ENCODE results near the gene CKAP5. TPM values are rescaled to one million over a fixed set of nuclear protein-coding genes. Genes with fewer than 3 reads are reported as not detected.

Gene CKAP5
- total RNA-seq, 2 donors from 2014 or later = 34.7 to 37.1 TPM

DNA sequence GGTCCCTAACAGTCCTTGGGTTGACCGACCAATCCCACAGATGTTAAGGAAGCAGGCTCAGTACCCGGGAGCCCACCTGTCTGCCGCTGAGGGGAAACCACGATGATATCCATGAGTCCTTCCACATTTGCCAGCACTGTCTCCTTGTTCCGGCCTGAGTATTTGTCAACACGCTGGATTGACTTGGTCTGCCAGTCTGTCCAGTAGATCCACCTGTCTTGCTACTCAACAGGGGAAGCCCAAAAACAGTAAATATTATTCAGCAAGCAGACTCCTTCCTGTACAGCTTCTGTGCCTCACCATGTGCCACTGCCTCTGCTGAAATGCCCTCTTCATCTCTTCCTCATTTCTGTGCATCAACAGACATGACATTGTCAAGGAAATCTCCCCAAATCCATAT is 22.8 kb upstream of the CKAP5 start:
- TF ChIP-seq, protein P1, sequence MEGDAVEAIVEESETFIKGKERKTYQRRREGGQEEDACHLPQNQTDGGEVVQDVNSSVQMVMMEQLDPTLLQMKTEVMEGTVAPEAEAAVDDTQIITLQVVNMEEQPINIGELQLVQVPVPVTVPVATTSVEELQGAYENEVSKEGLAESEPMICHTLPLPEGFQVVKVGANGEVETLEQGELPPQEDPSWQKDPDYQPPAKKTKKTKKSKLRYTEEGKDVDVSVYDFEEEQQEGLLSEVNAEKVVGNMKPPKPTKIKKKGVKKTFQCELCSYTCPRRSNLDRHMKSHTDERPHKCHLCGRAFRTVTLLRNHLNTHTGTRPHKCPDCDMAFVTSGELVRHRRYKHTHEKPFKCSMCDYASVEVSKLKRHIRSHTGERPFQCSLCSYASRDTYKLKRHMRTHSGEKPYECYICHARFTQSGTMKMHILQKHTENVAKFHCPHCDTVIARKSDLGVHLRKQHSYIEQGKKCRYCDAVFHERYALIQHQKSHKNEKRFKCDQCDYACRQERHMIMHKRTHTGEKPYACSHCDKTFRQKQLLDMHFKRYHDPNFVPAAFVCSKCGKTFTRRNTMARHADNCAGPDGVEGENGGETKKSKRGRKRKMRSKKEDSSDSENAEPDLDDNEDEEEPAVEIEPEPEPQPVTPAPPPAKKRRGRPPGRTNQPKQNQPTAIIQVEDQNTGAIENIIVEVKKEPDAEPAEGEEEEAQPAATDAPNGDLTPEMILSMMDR (IDR thresholded peaks at IDR 0.05) = no peak
- ATAC-seq (ENCODE audit: insufficient number of reproducible peaks, low FRiP score, low read depth) (no peak), DNase-seq (ENCODE audit: low spot score) (no peak)
- Histone ChIP-seq H3K4me3 (no peak overlapping the region), H3K4me1 (ENCODE audit: control insufficient read depth in 1 of 2, low read depth in 2 of 2) (no peaks in the 10 kb centered on the region), H3K9me3 (no peaks in the 10 kb centered on the region), H3K36me3 (no peaks in the 10 kb centered on the region), H3K27ac (no peak overlapping the region), H3K27me3 (replicated peaks; ENCODE audit: insufficient read depth) (no peaks in the 10 kb centered on the region)

DNA sequence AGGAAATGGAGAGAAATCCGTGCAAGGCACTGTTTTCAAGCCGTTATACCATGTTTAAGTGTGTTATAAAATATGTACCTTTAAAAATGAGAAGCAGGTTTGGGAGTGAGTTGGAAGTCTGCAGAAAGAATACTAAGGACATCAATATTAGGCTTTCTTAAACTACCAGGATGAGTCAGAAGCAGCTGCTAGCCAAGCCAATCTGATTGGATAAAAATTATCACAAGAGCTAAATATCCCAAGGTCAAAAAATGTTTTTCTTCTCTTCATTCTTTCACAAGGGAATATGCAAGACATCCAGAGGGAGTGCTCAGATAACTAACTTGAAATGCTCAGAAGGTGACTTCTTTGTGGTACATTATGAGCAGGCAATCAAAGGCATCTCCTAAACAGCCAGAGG is 19.3 kb upstream of the CKAP5 start:
- Histone ChIP-seq H3K4me1 (ENCODE audit: control insufficient read depth in 1 of 2, low read depth in 2 of 2) (peaks cover 0 to 4% of the 10 kb centered on the region in 2 donors), H3K27ac (no peak overlapping the region), H3K9me3 (no peaks in the 10 kb centered on the region), H3K4me3 (no peak overlapping the region), H3K27me3 (replicated peaks; ENCODE audit: insufficient read depth) (no peaks in the 10 kb centered on the region), H3K36me3 (no peaks in the 10 kb centered on the region)
- DNase-seq (ENCODE audit: low spot score) = no peak
- TF ChIP-seq, protein P1 (IDR thresholded peaks at IDR 0.05) = no peak
- no peak for ATAC-seq (ENCODE audit: insufficient number of reproducible peaks, low FRiP score, low read depth)

DNA sequence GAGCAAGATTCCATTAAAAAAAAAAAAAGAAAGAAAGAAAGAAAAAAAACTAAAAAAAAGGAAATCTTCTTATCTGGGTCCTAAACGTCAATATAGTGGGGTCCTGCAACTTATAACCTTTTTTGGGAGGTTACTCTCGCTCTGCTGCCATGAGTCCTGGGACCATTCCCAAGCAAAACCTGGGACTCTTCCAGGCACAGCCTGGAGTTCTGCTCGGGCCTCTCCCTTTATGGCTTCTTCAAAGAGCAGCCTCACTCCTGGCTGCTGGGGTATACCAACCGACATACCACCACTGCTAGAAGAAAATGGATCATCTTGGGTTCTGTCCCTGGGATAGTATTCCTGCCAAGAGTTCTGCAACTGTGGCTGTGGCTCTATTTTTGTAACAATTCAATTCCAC is 14.1 kb upstream of the CKAP5 start:
- ATAC-seq (ENCODE audit: insufficient number of reproducible peaks, low FRiP score, low read depth) (no peak), DNase-seq (ENCODE audit: low spot score) (no peak)
- Histone ChIP-seq H3K36me3 (no peaks in the 10 kb centered on the region), H3K4me3 (no peak overlapping the region), H3K9me3 (no peaks in the 10 kb centered on the region), H3K27me3 (replicated peaks; ENCODE audit: insufficient read depth) (no peaks in the 10 kb centered on the region), H3K4me1 (ENCODE audit: control insufficient read depth in 1 of 2, low read depth in 2 of 2) (peaks cover 0 to 12% of the 10 kb centered on the region in 2 donors), H3K27ac (no peak overlapping the region)
- TF ChIP-seq, protein P1 (IDR thresholded peaks at IDR 0.05) = no peak

DNA sequence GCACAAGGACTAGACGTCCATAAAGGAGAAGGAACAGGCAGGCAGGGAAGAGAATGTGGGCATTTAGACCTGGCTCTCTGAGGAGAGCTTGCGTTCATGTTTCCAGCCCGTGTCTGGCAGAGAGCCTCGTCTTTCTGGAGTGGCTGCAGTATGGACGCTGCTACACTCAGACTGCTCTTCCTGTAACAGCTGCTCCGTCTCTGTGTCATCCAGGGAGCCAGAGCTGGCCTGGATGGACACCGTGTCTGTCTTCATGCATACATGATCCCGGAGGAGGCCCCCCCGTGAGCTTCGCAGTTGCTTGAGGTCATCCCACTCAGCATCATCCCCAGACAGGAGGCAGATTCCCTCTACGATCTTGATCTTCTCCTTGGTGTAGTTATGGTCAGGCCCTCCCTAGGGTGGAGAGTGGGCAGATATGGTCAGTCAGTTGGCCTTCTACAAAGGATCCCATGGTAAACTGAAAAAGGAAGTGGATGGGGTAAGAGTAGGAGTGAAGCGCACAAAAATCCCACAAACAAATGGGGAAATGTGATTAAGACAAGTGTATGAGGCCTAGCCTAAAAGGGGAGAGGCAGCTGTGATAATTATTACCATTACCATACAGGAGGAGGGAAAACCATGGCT is 13.0 kb upstream of the CKAP5 start:
- no peak overlapping the region for H3K27ac ChIP-seq

DNA sequence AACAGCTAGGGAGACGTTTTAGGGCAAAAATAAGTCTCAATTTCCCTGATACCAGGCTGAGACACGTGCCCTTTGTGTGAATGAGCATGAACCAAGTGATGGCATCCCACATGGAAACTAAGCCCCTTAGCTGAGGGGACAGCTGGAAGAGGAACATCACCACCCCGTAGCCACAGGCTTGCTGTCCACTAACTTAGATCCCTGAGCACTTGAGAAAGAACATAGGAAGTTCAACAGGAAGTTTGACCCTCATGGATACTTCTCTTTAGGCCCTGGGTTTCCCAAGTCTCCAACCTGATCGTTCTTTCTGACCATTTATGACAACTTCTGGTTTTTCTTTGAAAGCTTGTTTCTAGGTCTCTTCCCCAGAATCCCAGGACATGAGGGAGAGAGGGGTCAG is 11.6 kb upstream of the CKAP5 start:
- TF ChIP-seq, protein P1 (IDR thresholded peaks at IDR 0.05) = no peak
- Histone ChIP-seq H3K36me3 (no peaks in the 10 kb centered on the region), H3K27ac (no peak overlapping the region), H3K4me3 (no peak overlapping the region), H3K4me1 (ENCODE audit: control insufficient read depth in 1 of 2, low read depth in 2 of 2) (peaks cover 0 to 12% of the 10 kb centered on the region in 2 donors), H3K9me3 (no peaks in the 10 kb centered on the region), H3K27me3 (replicated peaks; ENCODE audit: insufficient read depth) (no peaks in the 10 kb centered on the region)
- ATAC-seq (ENCODE audit: insufficient number of reproducible peaks, low FRiP score, low read depth) = no peak
- no peak for DNase-seq (ENCODE audit: low spot score)

More for the DNA sequence above, 13.0 kb upstream of the CKAP5 start:
- Histone ChIP-seq H3K4me1 (ENCODE audit: control insufficient read depth in 1 of 2, low read depth in 2 of 2) (peaks cover 0 to 12% of the 10 kb centered on the region in 2 donors), H3K9me3 (no peaks in the 10 kb centered on the region), H3K36me3 (no peaks in the 10 kb centered on the region), H3K4me3 (no peak overlapping the region), H3K27me3 (replicated peaks; ENCODE audit: insufficient read depth) (no peaks in the 10 kb centered on the region)
- no peak for DNase-seq (ENCODE audit: low spot score)
- no peak for ATAC-seq (ENCODE audit: insufficient number of reproducible peaks, low FRiP score, low read depth)
- TF ChIP-seq, protein P1 (IDR thresholded peaks at IDR 0.05) = no peak
